HCT116 (cell line): ENCODE data around the gene OGDHL. TPM values are rescaled to one million over a fixed set of nuclear protein-coding genes. Genes with fewer than 3 reads are reported as not detected.

ENCODE experiments used
- ATAC-seq: fragments of 200-7000 bp; cut with Tn5 transposase; 2 replicates; pipeline ENCODE4 v1.9.1; 2020; ENCODE audit warnings: mild to moderate bottlenecking, moderate library complexity
- BruUV-seq: library from RNA; stranded (reverse); fragments of 400-500 nt; replicated peaks from 2 replicates; lab custom pipeline; 2021; lab: Mats Ljungman, UMichigan
- CTCF ChIA-PET: fragments of 300-600 bp; sonication (Branson Sonifier 250); formaldehyde crosslinking; loops from one replicate; lab custom pipeline; 2021; ENCODE audit warnings: antibody characterized with exemption; lab: Charles Lee
- POLR2A ChIA-PET: fragments of 300-600, 350-600 bp; sonication (Branson Sonifier 250); formaldehyde crosslinking; loops from one replicate; lab custom pipeline; 2021; ENCODE audit warnings: antibody characterized with exemption; lab: Charles Lee
- RAD21 ChIA-PET, 2 experiments: fragments of 300-600 bp; sonication (Branson Sonifier 250); formaldehyde crosslinking; loops; one replicate each; lab custom pipeline; 2023; ENCODE audit warnings: low total read pairs in 2 of 2; ENCODE audit not compliant: uncharacterized antibody in 2 of 2, unreplicated experiment in 2 of 2, low non-redundant PET in 1 of 2; lab: Charles Lee
- DNase-seq: peaks from one replicate; pipeline ENCODE4 v3.0.0-alpha.2; 2010; ENCODE audit warnings: low read depth, low spot score
- H2AFZ ChIP-seq: fragments of 200-600 bp; shearing (Covaris generic), sonication (generic); 2 replicates; pipeline ENCODE4 v1.6.1; 2017; ENCODE audit warnings: low read depth, mixed run types, mixed read lengths, antibody characterized with exemption, low read length; ENCODE audit not compliant: poor library complexity, severe bottlenecking
- H3K27ac ChIP-seq: 2 replicates; pipeline ENCODE4 v1.5.1; 2012; ENCODE audit warnings: low read depth, low read length
- H3K27me3 ChIP-seq: fragments of 200-600 bp; sonication (generic); 2 replicates; pipeline ENCODE4 v1.6.1; 2016; ENCODE audit warnings: mixed run types, low read length, mixed read lengths; ENCODE audit not compliant: insufficient read depth
- H3K36me3 ChIP-seq, 2 experiments: fragments of 200-500 bp in 1 of 2; fragments of 200-600 bp in 1 of 2; sonication (Bioruptor generic) in 1 of 2; sonication (generic) in 1 of 2; 2 replicates each; pipeline versions ENCODE4 v1.5.1 to v1.6.1; 2014 to 2016; ENCODE audit warnings: low read length in 2 of 2, inconsistent platforms in 1 of 2, mixed read lengths in 1 of 2, mixed run types in 1 of 2; ENCODE audit not compliant: insufficient read depth in 2 of 2, control insufficient read depth in 1 of 2
- H3K4me1 ChIP-seq, 2 experiments: fragments of 200-600 bp in 1 of 2; sonication (generic) in 1 of 2; 2 replicates each; pipeline versions ENCODE4 v1.5.1 to v1.6.1; 2012 to 2017; ENCODE audit warnings: low read length in 2 of 2, inconsistent platforms in 1 of 2, mild to moderate bottlenecking in 1 of 2, mixed read lengths in 1 of 2, mixed run types in 1 of 2, moderate library complexity in 1 of 2; ENCODE audit not compliant: insufficient read depth in 2 of 2, control insufficient read depth in 1 of 2
- H3K4me2 ChIP-seq: fragments of 200-600 bp; sonication (generic); 2 replicates; pipeline ENCODE4 v1.6.1; 2017; ENCODE audit warnings: mixed run types, low read length, mixed read lengths
- H3K4me3 ChIP-seq, 2 experiments: fragments of 200-600 bp in 1 of 2; sonication (generic) in 1 of 2; replicated peaks in 1 of 2; 2 replicates each; pipeline ENCODE4 v1.5.1; 2011 to 2016; ENCODE audit warnings: low read length in 2 of 2, control low read depth in 1 of 2, low read depth in 1 of 2, mild to moderate bottlenecking in 1 of 2, mixed read lengths in 1 of 2, mixed run types in 1 of 2
- H3K79me2 ChIP-seq: fragments of 200-600 bp; sonication (generic); 2 replicates; pipeline ENCODE4 v1.6.1; 2017; ENCODE audit warnings: mild to moderate bottlenecking, mixed run types, low read length, moderate library complexity, mixed read lengths; ENCODE audit not compliant: insufficient read depth
- H3K9ac ChIP-seq: fragments of 200-600 bp; sonication (generic); 2 replicates; pipeline ENCODE4 v1.6.1; 2016; ENCODE audit warnings: low read length, mixed read lengths
- H3K9me2 ChIP-seq: fragments of 200-600 bp; sonication (generic), shearing (Covaris generic); 2 replicates; pipeline ENCODE4 v1.6.1; 2017; ENCODE audit warnings: mixed run types, mild to moderate bottlenecking, moderate library complexity; ENCODE audit not compliant: insufficient read depth
- H3K9me3 ChIP-seq, 2 experiments: fragments of 200-500 bp in 1 of 2; fragments of 200-600 bp in 1 of 2; sonication (Bioruptor generic) in 1 of 2; sonication (generic) in 1 of 2; 2 replicates each; pipeline ENCODE4 v1.6.1; 2014 to 2017; ENCODE audit warnings: low read length in 2 of 2, mixed read lengths in 2 of 2, inconsistent platforms in 1 of 2, low read depth in 1 of 2, mild to moderate bottlenecking in 1 of 2, mixed run types in 1 of 2, moderate library complexity in 1 of 2; ENCODE audit not compliant: control insufficient read depth in 1 of 2, insufficient read depth in 1 of 2
- H4K20me1 ChIP-seq: fragments of 200-600 bp; sonication (generic), shearing (Covaris generic); 2 replicates; pipeline ENCODE4 v1.6.1; 2017; ENCODE audit warnings: mixed run types, mild to moderate bottlenecking, moderate library complexity; ENCODE audit not compliant: insufficient read depth
- ELF1 ChIP-seq: IDR thresholded peaks from 2 replicates; pipeline ENCODE4 v1.6.1; 2012; ENCODE audit warnings: low read depth, borderline replicate concordance
- EZH2phosphoT487 ChIP-seq: fragments of 200-600 bp; IDR thresholded peaks from 2 replicates; pipeline ENCODE4 v1.6.1; 2018; ENCODE audit warnings: antibody characterized with exemption, borderline replicate concordance
- FOSL1 ChIP-seq: IDR thresholded peaks from 2 replicates; pipeline ENCODE4 v1.6.1; 2012; ENCODE audit warnings: low read depth
- POLR2AphosphoS5 ChIP-seq: IDR thresholded peaks from 2 replicates; pipeline ENCODE4 v1.6.1; 2011; ENCODE audit warnings: mild to moderate bottlenecking, low read depth, low read length, moderate library complexity
- SIN3A ChIP-seq: IDR thresholded peaks from 2 replicates; pipeline ENCODE4 v1.6.1; 2012; ENCODE audit warnings: low read depth
- SP1 ChIP-seq: IDR thresholded peaks from 2 replicates; pipeline ENCODE4 v1.6.1; 2012; ENCODE audit warnings: low read depth
- YY1 ChIP-seq: IDR thresholded peaks from 2 replicates; pipeline ENCODE4 v1.6.1; 2011; ENCODE audit warnings: low read length, low read depth, moderate library complexity, mild to moderate bottlenecking; ENCODE audit not compliant: insufficient replicate concordance; ENCODE audit errors: extremely low read depth
- ZNF274 ChIP-seq: fragments of 200-500 bp; sonication (Bioruptor generic); IDR thresholded peaks from 2 replicates; pipeline ENCODE4 v1.6.1; 2014; ENCODE audit warnings: mild to moderate bottlenecking, low read depth, low read length, inconsistent platforms
- intact Hi-C: fragments of 100-400 bp; cut with micrococcal nuclease; formaldehyde crosslinking; loops from 2 replicates; pipeline ENCODE4 v1.10.0; 2022
- total RNA-seq: library from RNA; stranded (reverse); gene quantifications from one replicate; pipeline ENCODE4 v1.2.1, GENCODE V29; 2021; ENCODE audit not compliant: unreplicated experiment
- TF ChIP-seq, protein P1 (sequence below): IDR thresholded peaks from 2 replicates; pipeline ENCODE4 v1.6.1; 2012
- TF ChIP-seq, protein P2 (sequence below): IDR thresholded peaks from 2 replicates; pipeline ENCODE4 v1.6.1; 2012

OGDHL gene
- total RNA-seq, 1 experiment from 2014 or later = 16.3 TPM

DNA sequence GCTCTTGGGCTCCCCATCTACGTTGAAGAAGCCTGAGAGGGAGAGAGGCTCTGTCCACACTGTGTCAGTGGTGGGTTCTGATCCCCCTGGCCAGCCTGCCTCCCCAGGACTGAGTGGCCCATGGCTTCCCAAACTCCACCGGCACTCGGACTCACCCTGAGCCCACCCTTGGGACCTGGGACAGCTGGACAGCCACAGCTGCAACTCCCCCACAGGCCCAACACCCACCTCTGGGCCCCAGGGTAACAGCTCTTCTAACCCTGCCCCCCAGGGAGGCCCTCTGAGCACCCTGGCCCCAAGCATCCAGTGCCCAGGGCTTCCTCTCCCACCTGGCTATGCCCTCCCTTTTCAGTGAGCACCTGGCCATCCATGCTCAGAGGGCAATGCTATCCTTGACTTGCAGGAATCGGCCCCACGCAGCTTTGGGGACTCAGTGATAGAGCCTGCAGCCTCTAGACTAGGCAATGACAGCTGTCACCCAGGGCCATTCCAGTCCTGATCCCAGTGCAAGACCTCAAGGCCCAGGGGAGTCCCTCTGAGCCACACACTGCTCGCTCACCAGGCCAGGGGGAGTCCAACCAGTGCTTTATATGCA, 17.9 kb downstream of the OGDHL start (continued):
- no peak for TF ChIP-seq ZNF274
- TF ChIP-seq SP1 = no peak
- TF ChIP-seq, protein P1, sequence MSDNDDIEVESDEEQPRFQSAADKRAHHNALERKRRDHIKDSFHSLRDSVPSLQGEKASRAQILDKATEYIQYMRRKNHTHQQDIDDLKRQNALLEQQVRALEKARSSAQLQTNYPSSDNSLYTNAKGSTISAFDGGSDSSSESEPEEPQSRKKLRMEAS = no peak
- TF ChIP-seq ELF1 = no peak

DNA sequence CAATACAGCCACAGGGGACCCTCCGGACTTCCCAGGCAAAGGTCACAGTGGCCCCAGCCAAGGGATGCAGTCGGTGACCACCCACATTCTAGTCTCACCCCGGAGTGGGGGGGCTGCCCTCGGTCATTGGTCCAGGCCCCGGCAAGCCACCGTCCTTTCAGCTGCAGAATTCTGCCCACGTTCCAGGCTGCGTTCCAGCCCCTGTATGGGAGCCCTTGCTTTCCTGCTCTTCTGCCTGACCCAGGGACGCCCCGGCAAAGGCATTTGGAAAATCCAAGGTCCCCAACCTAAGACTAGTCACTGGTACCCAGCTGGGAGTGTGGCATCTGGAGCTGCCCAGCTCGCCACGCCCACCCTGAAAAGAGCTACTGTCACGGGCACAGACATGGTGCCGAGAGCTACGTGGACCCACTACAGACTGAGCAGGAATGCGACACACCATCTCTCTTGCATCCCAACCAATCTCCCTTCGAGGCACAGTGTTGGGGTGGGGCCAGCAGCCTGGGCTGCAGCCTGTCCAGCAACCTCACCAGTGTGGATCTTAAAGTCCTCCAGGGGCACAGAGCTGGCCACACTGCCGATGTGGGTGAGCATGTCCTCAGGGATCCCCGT, 18.6 kb downstream of the OGDHL start:
- Histone ChIP-seq H2AFZ (no peak overlapping the region), H3K9me3 (no peaks in the 10 kb centered on the region), H3K36me3 (peaks cover 0 to 5% of the 10 kb centered on the region in 2 experiments; a peak in 2 of 4 replicates), H4K20me1 (no peaks in the 10 kb centered on the region), H3K4me1 (no peaks in the 10 kb centered on the region), H3K4me3 (no peak overlapping the region), H3K27me3 (no peaks in the 10 kb centered on the region), H3K27ac (no peak overlapping the region), H3K79me2 (no peaks in the 10 kb centered on the region), H3K4me2 (no peak overlapping the region), H3K9ac (no peak overlapping the region), H3K9me2 (no peaks in the 10 kb centered on the region)
- DNase-seq = no peak
- ATAC-seq = no peak
- intact Hi-C loops = no loop called here
- ChIA-PET POLR2A (no interaction called here), CTCF (no interaction called here), RAD21 (no interaction called here)
- no peak for TF ChIP-seq FOSL1
- no peak for TF ChIP-seq SIN3A
- TF ChIP-seq POLR2AphosphoS5 = no peak
- TF ChIP-seq YY1 = no peak
- TF ChIP-seq, protein P2, sequence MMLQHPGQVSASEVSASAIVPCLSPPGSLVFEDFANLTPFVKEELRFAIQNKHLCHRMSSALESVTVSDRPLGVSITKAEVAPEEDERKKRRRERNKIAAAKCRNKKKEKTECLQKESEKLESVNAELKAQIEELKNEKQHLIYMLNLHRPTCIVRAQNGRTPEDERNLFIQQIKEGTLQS = no peak
- TF ChIP-seq EZH2phosphoT487 = no peak
- BruUV-seq = no TSS peak
